Measurements from ENCODE around the gene ADM5. TPM values are rescaled to one million over a fixed set of nuclear protein-coding genes. Genes with fewer than 3 reads are reported as not detected.

The ADM5 gene
- total RNA-seq, 1 donor from 2014 or later: 3.2 TPM

DNA sequence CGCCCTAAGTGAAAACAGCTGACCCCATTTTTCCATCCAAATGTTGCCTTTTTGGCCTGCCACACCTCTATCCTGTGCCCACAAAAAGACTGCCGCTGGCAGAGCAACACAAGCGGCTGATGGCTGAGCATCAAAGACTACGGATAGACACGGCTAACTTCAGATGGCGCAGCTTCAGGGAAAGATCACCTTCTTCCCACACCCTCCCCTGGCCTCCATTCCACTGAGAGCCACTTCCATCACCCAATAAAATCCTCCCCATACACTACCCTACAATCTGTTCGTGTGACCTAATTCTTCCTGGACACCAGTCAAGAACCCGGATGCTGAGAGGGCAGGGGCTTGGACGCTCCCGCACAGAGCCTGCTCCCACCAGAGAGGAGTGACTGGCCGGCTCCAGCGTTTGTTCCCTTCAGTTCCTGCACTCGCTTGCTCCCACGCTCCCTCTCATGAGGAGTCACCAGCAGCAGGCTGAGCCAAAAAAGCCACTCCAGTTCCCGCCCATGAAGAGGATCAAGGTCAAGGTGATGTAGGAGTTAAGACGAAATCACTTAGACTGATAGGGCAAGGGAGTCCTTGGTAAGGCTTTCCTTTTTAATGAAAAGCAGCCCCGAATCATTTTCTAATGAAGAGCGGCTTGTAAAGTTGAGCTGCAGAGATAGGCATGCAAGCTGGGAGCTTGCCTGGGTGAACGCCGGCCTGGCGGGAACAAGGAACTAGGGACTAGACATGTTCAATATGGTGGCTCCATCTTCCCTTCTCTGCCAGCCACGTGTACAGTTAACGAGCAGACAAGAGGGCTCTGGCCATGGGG is 38.0 kb downstream of the ADM5 start:
- Mint-ChIP-seq H3K36me3 (ENCODE audit: unreplicated experiment) (no peaks in the 10 kb centered on the region), H3K27me3 (ENCODE audit: unreplicated experiment) (peaks cover 2% of the 10 kb centered on the region), H3K4me1 (ENCODE audit: low read depth, unreplicated experiment) (no peaks in the 10 kb centered on the region), H3K4me3 (ENCODE audit: unreplicated experiment) (no peak overlapping the region), H3K27ac (ENCODE audit: unreplicated experiment) (no peak overlapping the region), H3K9me3 (ENCODE audit: unreplicated experiment) (peaks cover 2% of the 10 kb centered on the region)
- no peak for DNase-seq
- TF ChIP-seq, protein P1, sequence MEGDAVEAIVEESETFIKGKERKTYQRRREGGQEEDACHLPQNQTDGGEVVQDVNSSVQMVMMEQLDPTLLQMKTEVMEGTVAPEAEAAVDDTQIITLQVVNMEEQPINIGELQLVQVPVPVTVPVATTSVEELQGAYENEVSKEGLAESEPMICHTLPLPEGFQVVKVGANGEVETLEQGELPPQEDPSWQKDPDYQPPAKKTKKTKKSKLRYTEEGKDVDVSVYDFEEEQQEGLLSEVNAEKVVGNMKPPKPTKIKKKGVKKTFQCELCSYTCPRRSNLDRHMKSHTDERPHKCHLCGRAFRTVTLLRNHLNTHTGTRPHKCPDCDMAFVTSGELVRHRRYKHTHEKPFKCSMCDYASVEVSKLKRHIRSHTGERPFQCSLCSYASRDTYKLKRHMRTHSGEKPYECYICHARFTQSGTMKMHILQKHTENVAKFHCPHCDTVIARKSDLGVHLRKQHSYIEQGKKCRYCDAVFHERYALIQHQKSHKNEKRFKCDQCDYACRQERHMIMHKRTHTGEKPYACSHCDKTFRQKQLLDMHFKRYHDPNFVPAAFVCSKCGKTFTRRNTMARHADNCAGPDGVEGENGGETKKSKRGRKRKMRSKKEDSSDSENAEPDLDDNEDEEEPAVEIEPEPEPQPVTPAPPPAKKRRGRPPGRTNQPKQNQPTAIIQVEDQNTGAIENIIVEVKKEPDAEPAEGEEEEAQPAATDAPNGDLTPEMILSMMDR (IDR thresholded peaks at IDR 0.05; ENCODE audit: partially characterized antibody, unreplicated experiment): no peak

DNA sequence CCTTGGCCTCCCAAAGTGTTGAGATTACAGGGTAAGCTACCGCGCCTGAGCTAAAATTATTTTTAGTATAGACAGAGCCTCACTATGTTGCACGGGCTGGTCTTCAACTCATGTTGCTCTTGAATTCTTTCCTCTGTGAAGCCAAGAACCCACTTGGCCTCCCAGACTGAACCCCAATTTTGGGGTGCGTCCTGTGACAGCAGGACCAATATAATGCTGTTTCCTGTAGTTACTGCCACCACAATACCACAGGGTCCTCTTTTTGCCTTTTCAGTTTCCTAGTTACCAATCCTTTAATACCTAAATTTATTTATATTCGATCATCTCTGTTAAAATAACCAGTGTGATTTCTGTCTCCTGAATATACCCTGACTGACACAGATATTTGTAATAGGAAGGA is 40.8 kb downstream of the ADM5 start:
- Mint-ChIP-seq H3K4me1 (ENCODE audit: low read depth, unreplicated experiment) (no peaks in the 10 kb centered on the region), H3K27me3 (ENCODE audit: unreplicated experiment) (peaks cover 2% of the 10 kb centered on the region)
- TF ChIP-seq, protein P1 (IDR thresholded peaks at IDR 0.05; ENCODE audit: partially characterized antibody, unreplicated experiment): no peak

DNA sequence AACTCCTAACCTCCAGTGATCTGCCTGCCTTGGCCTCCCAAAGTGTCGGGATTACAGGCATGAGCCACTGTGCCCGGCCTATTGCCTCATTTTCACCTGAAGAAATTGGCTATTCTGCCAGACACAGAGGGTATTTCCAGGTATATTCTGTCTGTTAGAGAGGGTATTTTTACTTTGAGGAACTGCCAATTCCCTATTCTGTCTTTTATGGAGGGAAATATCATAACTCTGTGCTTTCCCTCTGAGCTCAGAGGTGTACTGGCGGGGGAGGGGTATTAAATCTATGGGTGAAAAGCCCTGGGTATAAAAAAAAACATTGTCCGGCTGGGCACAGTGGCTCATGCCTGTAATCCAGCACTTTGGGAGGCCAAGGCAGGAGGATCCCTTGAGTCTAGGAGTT is 48.9 kb downstream of the ADM5 start:
- TF ChIP-seq, protein P1 (IDR thresholded peaks at IDR 0.05; ENCODE audit: partially characterized antibody, unreplicated experiment): no peak
- Mint-ChIP-seq H3K36me3 (ENCODE audit: unreplicated experiment) (no peaks in the 10 kb centered on the region), H3K9me3 (ENCODE audit: unreplicated experiment) (no peaks in the 10 kb centered on the region), H3K27me3 (ENCODE audit: unreplicated experiment) (peaks cover 5% of the 10 kb centered on the region), H3K27ac (ENCODE audit: unreplicated experiment) (no peak overlapping the region), H3K4me1 (ENCODE audit: low read depth, unreplicated experiment) (no peaks in the 10 kb centered on the region), H3K4me3 (ENCODE audit: unreplicated experiment) (no peak overlapping the region)
- no peak for DNase-seq

More for the DNA sequence above, 40.8 kb downstream of the ADM5 start:
- Mint-ChIP-seq H3K27ac (ENCODE audit: unreplicated experiment) (no peak overlapping the region), H3K9me3 (ENCODE audit: unreplicated experiment) (no peaks in the 10 kb centered on the region), H3K4me3 (ENCODE audit: unreplicated experiment) (no peak overlapping the region), H3K36me3 (ENCODE audit: unreplicated experiment) (no peaks in the 10 kb centered on the region)
- no peak for DNase-seq

DNA sequence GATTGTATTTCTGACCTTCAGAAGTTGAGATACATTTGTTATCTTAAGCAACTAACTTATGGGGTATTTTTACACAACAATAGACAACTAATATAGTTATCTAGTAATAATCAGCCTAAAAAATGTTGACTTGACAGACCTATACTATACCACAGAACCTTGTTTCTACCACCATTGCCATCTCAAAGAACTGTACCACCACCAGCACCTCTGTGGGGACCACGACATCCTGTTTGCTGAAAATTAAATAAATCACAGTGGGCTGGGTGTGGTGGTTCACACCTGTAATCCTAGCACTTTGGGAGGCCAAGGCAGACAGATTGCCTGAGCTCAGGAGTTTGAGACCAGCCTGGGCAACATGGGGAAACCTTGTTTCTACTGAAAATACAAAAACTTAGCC is 49.7 kb downstream of the ADM5 start:
- Mint-ChIP-seq H3K36me3 (ENCODE audit: unreplicated experiment) (no peaks in the 10 kb centered on the region), H3K4me3 (ENCODE audit: unreplicated experiment) (no peak overlapping the region), H3K4me1 (ENCODE audit: low read depth, unreplicated experiment) (no peaks in the 10 kb centered on the region), H3K27ac (ENCODE audit: unreplicated experiment) (no peak overlapping the region), H3K27me3 (ENCODE audit: unreplicated experiment) (peaks cover 5% of the 10 kb centered on the region), H3K9me3 (ENCODE audit: unreplicated experiment) (no peaks in the 10 kb centered on the region)
- no peak for DNase-seq
- TF ChIP-seq, protein P1 (IDR thresholded peaks at IDR 0.05; ENCODE audit: partially characterized antibody, unreplicated experiment): no peak

DNA sequence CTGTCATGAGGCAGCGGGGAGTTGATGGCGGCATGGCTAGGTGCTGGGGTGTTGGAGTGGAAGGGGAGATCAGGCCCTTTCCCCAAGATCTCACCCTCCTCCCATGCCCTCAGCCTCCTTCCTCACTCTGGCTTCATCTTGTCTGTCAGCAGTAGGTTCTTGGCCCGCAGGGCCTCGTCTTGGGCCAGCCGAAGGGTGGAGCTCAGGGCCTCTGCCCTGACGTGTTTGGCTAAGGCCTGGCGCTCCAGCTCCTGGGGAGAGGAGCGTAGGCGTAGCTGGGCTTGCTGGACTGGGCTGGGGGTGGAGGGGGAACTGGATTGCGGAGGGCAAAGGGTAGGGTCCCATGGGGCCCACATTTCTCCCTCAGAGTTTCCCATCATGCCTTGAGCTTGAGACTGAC is 50.5 kb downstream of the ADM5 start:
- no peak for DNase-seq
- Mint-ChIP-seq H3K27ac (ENCODE audit: unreplicated experiment) (no peak overlapping the region), H3K9me3 (ENCODE audit: unreplicated experiment) (peaks cover 3% of the 10 kb centered on the region), H3K4me3 (ENCODE audit: unreplicated experiment) (no peak overlapping the region), H3K27me3 (ENCODE audit: unreplicated experiment) (peaks cover 5% of the 10 kb centered on the region), H3K4me1 (ENCODE audit: low read depth, unreplicated experiment) (no peaks in the 10 kb centered on the region), H3K36me3 (ENCODE audit: unreplicated experiment) (no peaks in the 10 kb centered on the region)
- TF ChIP-seq, protein P1 (IDR thresholded peaks at IDR 0.05; ENCODE audit: partially characterized antibody, unreplicated experiment): no peak
